Panc1 (cell line): Measurements from ENCODE around the gene GNG10.

ENCODE experiments used
- CTCF ChIP-seq: fragments of 450-650 bp; IDR thresholded peaks from 2 replicates; pipeline ENCODE4 v1.5.1; 2017; ENCODE audit warnings: mild to moderate bottlenecking
- POLR2AphosphoS5 ChIP-seq: IDR thresholded peaks from 2 replicates; pipeline ENCODE4 v1.6.1; 2012; ENCODE audit warnings: mild to moderate bottlenecking, low read depth, low read length, moderate library complexity
- REST ChIP-seq, 2 experiments: IDR thresholded peaks; 2 replicates each; pipeline ENCODE4 v1.6.1; 2011 to 2012; ENCODE audit warnings: low read depth in 2 of 2, control low read depth in 1 of 2, low read length in 1 of 2, mild to moderate bottlenecking in 1 of 2, moderate library complexity in 1 of 2; ENCODE audit not compliant: insufficient read depth in 1 of 2
- SIN3A ChIP-seq: IDR thresholded peaks from 2 replicates; pipeline ENCODE4 v1.6.1; 2012; ENCODE audit warnings: low read depth, mild to moderate bottlenecking, low read length, moderate library complexity, borderline replicate concordance; ENCODE audit not compliant: insufficient read depth

GRCh38 chr9:111621895-111622480 is 39.4 kb upstream of the GNG10 start:
- TF ChIP-seq CTCF (peak; percentile 94), REST (IDR thresholded peaks at IDR 0.05; ENCODE audit: insufficient read depth in 1 of 2, low read depth in 2 of 2, low read length in 1 of 2) (no peak), POLR2AphosphoS5 (no peak), SIN3A (no peak)
